Measurements from ENCODE around the gene KIRREL3. TPM values are rescaled to one million over a fixed set of nuclear protein-coding genes. Genes with fewer than 3 reads are reported as not detected.

Gene KIRREL3
- total and polyA plus RNA-seq, 4 donors: 0.02 to 0.71 (median 0.15) TPM; not detected in 1

DNA sequence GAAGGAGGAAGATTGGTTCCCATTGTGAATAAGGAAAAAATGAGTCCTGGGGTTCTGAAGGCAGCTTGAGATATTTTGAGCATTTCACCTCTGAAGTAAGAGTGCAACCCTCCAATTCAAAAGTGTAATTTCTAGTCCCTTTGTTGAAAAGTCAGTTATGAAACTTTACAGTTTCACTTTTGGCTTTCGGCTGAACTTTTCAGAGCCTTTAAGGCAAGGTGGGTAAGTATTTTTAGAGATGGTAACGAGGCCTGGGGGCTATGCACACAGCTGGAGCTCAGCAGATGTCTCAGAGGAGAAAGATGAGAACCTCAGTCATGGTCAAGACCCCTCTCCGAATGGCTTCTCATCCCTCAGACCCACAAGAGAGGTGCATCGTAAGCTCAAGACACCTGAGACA, 267.6 kb downstream of the KIRREL3 start:
- WGBS, 2 donors: 70 to 78% methylated on average over 4 of the region's 4 CpGs
- H3K36me3 ChIP-seq (ENCODE audit: control insufficient read depth in 4 of 4, insufficient read depth in 4 of 4, low read length in 4 of 4): no peaks in the 10 kb centered on the region
- TF ChIP-seq CTCF (IDR thresholded peaks at IDR 0.05; ENCODE audit: control extremely low read depth, extremely low read depth): no peak
- DNase-seq (no peak), ATAC-seq (ENCODE audit: insufficient read depth, low FRiP score) (no peak)
- H3K27ac ChIP-seq (ENCODE audit: low read depth in 1 of 2, low read length in 1 of 2): no peak overlapping the region
- H3K4me3 ChIP-seq: no peak overlapping the region
- H3K9ac ChIP-seq (ENCODE audit: insufficient read depth in 1 of 2, low read length in 2 of 2): no peak overlapping the region
- H3K4me1 ChIP-seq (ENCODE audit: control insufficient read depth in 5 of 5, insufficient read depth in 5 of 5, low read length in 5 of 5): peaks cover 0 to 10% (median 0%) of the 10 kb centered on the region in 5 donors
- peaks cover 0 to 3% (median 0%) of the 10 kb centered on the region in 3 donors for H3K27me3 ChIP-seq (ENCODE audit: control insufficient read depth in 3 of 3, insufficient read depth in 3 of 3, low read length in 2 of 3)
- no peaks in the 10 kb centered on the region for H3K9me3 ChIP-seq (ENCODE audit: control insufficient read depth in 4 of 4, insufficient read depth in 3 of 4, low read length in 3 of 4)

- WGBS, 2 donors: 32 to 39% methylated on average over 4 of the region's 4 CpGs
- no peak for ATAC-seq (ENCODE audit: insufficient read depth, low FRiP score)
- Histone ChIP-seq H3K4me3 (no peak overlapping the region), H3K27ac (ENCODE audit: low read depth in 1 of 2, low read length in 1 of 2) (no peak overlapping the region), H3K9me3 (ENCODE audit: control insufficient read depth in 4 of 4, insufficient read depth in 3 of 4, low read length in 3 of 4) (no peaks in the 10 kb centered on the region), H3K4me1 (ENCODE audit: control insufficient read depth in 5 of 5, insufficient read depth in 5 of 5, low read length in 5 of 5) (peaks cover 0 to 10% (median 0%) of the 10 kb centered on the region in 5 donors), H3K36me3 (ENCODE audit: control insufficient read depth in 4 of 4, insufficient read depth in 4 of 4, low read length in 4 of 4) (no peaks in the 10 kb centered on the region), H3K27me3 (ENCODE audit: control insufficient read depth in 3 of 3, insufficient read depth in 3 of 3, low read length in 2 of 3) (peaks cover 0 to 3% (median 0%) of the 10 kb centered on the region in 3 donors), H3K9ac (ENCODE audit: insufficient read depth in 1 of 2, low read length in 2 of 2) (no peak overlapping the region)
- peak in 1 of 3 donors; percentile 27 for DNase-seq
- TF ChIP-seq CTCF (IDR thresholded peaks at IDR 0.05; ENCODE audit: control extremely low read depth, extremely low read depth): no peak
These were observed 268.9 kb downstream of the KIRREL3 start for GRCh38 chr11:126731576-126732142.

GRCh38 chr11:126727381-126727780, 273.2 kb downstream of the KIRREL3 start:
- ATAC-seq (ENCODE audit: insufficient read depth, low FRiP score): no peak

More at GRCh38 chr11:126727381-126727780, 273.2 kb downstream of the KIRREL3 start:
- no peak overlapping the region for H3K27ac ChIP-seq (ENCODE audit: low read depth in 1 of 2, low read length in 1 of 2)
- no peak for TF ChIP-seq CTCF (IDR thresholded peaks at IDR 0.05; ENCODE audit: control extremely low read depth, extremely low read depth)
- peaks cover 0 to 7% (median 0%) of the 10 kb centered on the region in 5 donors for H3K4me1 ChIP-seq (ENCODE audit: control insufficient read depth in 5 of 5, insufficient read depth in 5 of 5, low read length in 5 of 5)
- no peaks in the 10 kb centered on the region for H3K27me3 ChIP-seq (ENCODE audit: control insufficient read depth in 3 of 3, insufficient read depth in 3 of 3, low read length in 2 of 3)
- no peaks in the 10 kb centered on the region for H3K9me3 ChIP-seq (ENCODE audit: control insufficient read depth in 4 of 4, insufficient read depth in 3 of 4, low read length in 3 of 4)
- no peak for DNase-seq
- H3K4me3 ChIP-seq: no peak overlapping the region
- H3K36me3 ChIP-seq (ENCODE audit: control insufficient read depth in 4 of 4, insufficient read depth in 4 of 4, low read length in 4 of 4): no peaks in the 10 kb centered on the region
- no peak overlapping the region for H3K9ac ChIP-seq (ENCODE audit: insufficient read depth in 1 of 2, low read length in 2 of 2)
- WGBS, 2 donors: 83 to 84% methylated on average over 5 of the region's 5 CpGs
